ENCODE measurements around the gene RSAD2. TPM values are rescaled to one million over a fixed set of nuclear protein-coding genes. Genes with fewer than 3 reads are reported as not detected.

The RSAD2 gene
- total RNA-seq, 6 donors from 2014 or later: 8.4 to 20.0 (median 11.0) TPM

- Histone ChIP-seq H3K4me1 (peaks cover 13 to 21% (median 16%) of the 10 kb centered on the region in 4 donors), H3K27me3 (no peaks in the 10 kb centered on the region), H3K9me3 (no peaks in the 10 kb centered on the region), H3K4me3 (no peak overlapping the region), H3K27ac (no peak overlapping the region), H3K36me3 (no peaks in the 10 kb centered on the region)
- ATAC-seq (ENCODE audit: low FRiP score in 2 of 2): no peak
- DNase-seq: no peak
- no peak for TF ChIP-seq EP300 (IDR thresholded peaks at IDR 0.05)
- TF ChIP-seq CTCF (IDR thresholded peaks at IDR 0.05): no peak
- no peak for TF ChIP-seq POLR2AphosphoS5 (IDR thresholded peaks at IDR 0.05)
- TF ChIP-seq POLR2A (IDR thresholded peaks at IDR 0.05): no peak
- 66 to 73% methylated on average over 1 of the region's 1 CpG for WGBS, 2 donors
Measured at GRCh38 chr2:6931753-6932152, 54.2 kb downstream of the RSAD2 start.

- TF ChIP-seq CTCF (IDR thresholded peaks at IDR 0.05): no peak
- no peak for TF ChIP-seq POLR2A (IDR thresholded peaks at IDR 0.05)
- TF ChIP-seq EP300 (IDR thresholded peaks at IDR 0.05): no peak
- no peak for TF ChIP-seq POLR2AphosphoS5 (IDR thresholded peaks at IDR 0.05)
- no peak overlapping the region for H3K27ac ChIP-seq
- no peaks in the 10 kb centered on the region for H3K9me3 ChIP-seq
- no peak for ATAC-seq (ENCODE audit: low FRiP score in 2 of 2)
- no peak for DNase-seq
- H3K27me3 ChIP-seq: no peaks in the 10 kb centered on the region
- WGBS, 2 donors: 76 to 86% methylated on average over 1 of the region's 1 CpG
- H3K4me1 ChIP-seq: peaks cover 8 to 17% (median 12%) of the 10 kb centered on the region in 4 donors
- H3K4me3 ChIP-seq: no peak overlapping the region
- H3K36me3 ChIP-seq: no peaks in the 10 kb centered on the region
Measured at GRCh38 chr2:6932206-6932605, 54.6 kb downstream of the RSAD2 start.

- Histone ChIP-seq H3K9me3 (no peaks in the 10 kb centered on the region), H3K4me3 (no peak overlapping the region), H3K36me3 (no peaks in the 10 kb centered on the region), H3K4me1 (peaks cover 2 to 14% (median 6%) of the 10 kb centered on the region in 4 donors), H3K27ac (no peak overlapping the region), H3K27me3 (no peaks in the 10 kb centered on the region)
- DNase-seq: no peak
- no peak for ATAC-seq (ENCODE audit: low FRiP score in 2 of 2)
- 93 to 95% methylated on average over 7 of the region's 7 CpGs for WGBS, 2 donors
- TF ChIP-seq POLR2A (IDR thresholded peaks at IDR 0.05): no peak
- no peak for TF ChIP-seq EP300 (IDR thresholded peaks at IDR 0.05)
- no peak for TF ChIP-seq CTCF (IDR thresholded peaks at IDR 0.05)
- no peak for TF ChIP-seq POLR2AphosphoS5 (IDR thresholded peaks at IDR 0.05)
Measured at GRCh38 chr2:6932828-6933227, 55.3 kb downstream of the RSAD2 start.

- Histone ChIP-seq H3K4me1 (peaks cover 0 to 14% (median 4%) of the 10 kb centered on the region in 4 donors), H3K36me3 (no peaks in the 10 kb centered on the region), H3K27me3 (no peaks in the 10 kb centered on the region), H3K9me3 (no peaks in the 10 kb centered on the region), H3K4me3 (no peak overlapping the region), H3K27ac (no peak overlapping the region)
- DNase-seq (no peak), ATAC-seq (ENCODE audit: low FRiP score in 2 of 2) (no peak)
- TF ChIP-seq EP300 (IDR thresholded peaks at IDR 0.05) (no peak), POLR2A (IDR thresholded peaks at IDR 0.05) (no peak), POLR2AphosphoS5 (IDR thresholded peaks at IDR 0.05) (no peak), CTCF (IDR thresholded peaks at IDR 0.05) (no peak)
- 68 to 72% methylated on average over 3 of the region's 3 CpGs for WGBS, 2 donors
Measured at GRCh38 chr2:6933911-6934310, 56.3 kb downstream of the RSAD2 start.

GRCh38 chr2:6934345-6934744 lies 56.8 kb downstream of the RSAD2 start:
- ATAC-seq (ENCODE audit: low FRiP score in 2 of 2): no peak
- WGBS, 2 donors: 43 to 73% methylated on average over 1 of the region's 1 CpG
- TF ChIP-seq POLR2A (IDR thresholded peaks at IDR 0.05): no peak
- TF ChIP-seq EP300 (IDR thresholded peaks at IDR 0.05): no peak
- TF ChIP-seq POLR2AphosphoS5 (IDR thresholded peaks at IDR 0.05): no peak
- no peak for TF ChIP-seq CTCF (IDR thresholded peaks at IDR 0.05)

More at GRCh38 chr2:6934345-6934744, 56.8 kb downstream of the RSAD2 start:
- Histone ChIP-seq H3K36me3 (no peaks in the 10 kb centered on the region), H3K4me1 (peaks cover 0 to 9% (median 4%) of the 10 kb centered on the region in 4 donors), H3K9me3 (no peaks in the 10 kb centered on the region), H3K4me3 (no peak overlapping the region), H3K27me3 (no peaks in the 10 kb centered on the region), H3K27ac (no peak overlapping the region)
- DNase-seq: no peak
